SK-N-SH treated with all-trans-retinoic acid at 6 μM for 48 hours (cell line): ENCODE results near the gene CPXM2.

ENCODE experiments used
- PPARA ChIP-seq: fragments of 250-450 bp; sonication (Bioruptor Pico); IDR thresholded peaks from 2 replicates; pipeline ENCODE4 v1.5.0; 2020; ENCODE audit warnings: mild to moderate bottlenecking, borderline replicate concordance
- TOX ChIP-seq: fragments of 250-450 bp; sonication (Bioruptor Pico); IDR thresholded peaks from 2 replicates; pipeline ENCODE4 v1.8.0; 2021; ENCODE audit warnings: mild to moderate bottlenecking, moderate library complexity, borderline replicate concordance
- ZFP3 ChIP-seq: fragments of 250-450 bp; sonication (Bioruptor Pico); IDR thresholded peaks from 2 replicates; pipeline ENCODE4 v1.5.0; 2020; ENCODE audit warnings: mild to moderate bottlenecking, moderate library complexity
- ZFP30 ChIP-seq: fragments of 450-650 bp; formaldehyde crosslinking; IDR thresholded peaks from 2 replicates; pipeline ENCODE4 v1.5.0; 2022; ENCODE audit warnings: mild to moderate bottlenecking, moderate library complexity
- TF ChIP-seq, protein P1 (sequence below): fragments of 250-450 bp; sonication (Bioruptor Pico); IDR thresholded peaks from 2 replicates; pipeline ENCODE4 v1.8.0; 2020; ENCODE audit warnings: mild to moderate bottlenecking, moderate library complexity, borderline replicate concordance

DNA sequence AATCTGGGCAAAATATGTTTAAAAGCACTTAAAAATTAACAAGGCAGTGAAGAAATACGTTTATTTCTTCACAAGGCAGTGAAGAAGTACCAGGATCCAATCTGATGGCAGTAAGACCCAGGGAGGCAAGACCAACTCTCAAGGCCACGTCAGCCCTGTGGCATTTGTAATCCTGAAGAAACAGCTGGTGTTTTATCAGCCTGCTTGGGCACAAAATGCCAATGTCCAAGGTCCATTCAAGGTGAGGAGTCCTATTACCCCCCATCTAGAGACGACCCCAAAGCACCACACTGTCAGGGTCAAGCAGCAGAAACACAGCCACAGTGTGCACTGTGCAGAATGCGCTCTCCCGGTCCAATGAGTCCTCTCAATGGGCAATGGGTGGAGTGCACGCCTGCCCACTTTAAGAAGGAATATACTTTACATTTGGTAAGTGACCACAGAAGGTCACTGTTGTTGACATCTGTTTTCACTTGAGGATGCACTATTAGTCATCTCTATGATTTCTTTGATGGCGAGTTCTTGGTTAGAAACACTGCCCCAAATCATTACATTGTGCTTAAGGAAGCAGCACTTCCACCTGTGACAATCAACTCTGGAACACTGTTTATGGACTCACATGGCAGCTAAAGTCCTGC, 12.8 kb downstream of the CPXM2 start:
- TF ChIP-seq PPARA (CRISPR knock-in tag) (no peak), ZFP30 (no peak), ZFP3 (CRISPR knock-in tag) (no peak), TOX (CRISPR knock-in tag) (no peak)
- TF ChIP-seq, protein P1, sequence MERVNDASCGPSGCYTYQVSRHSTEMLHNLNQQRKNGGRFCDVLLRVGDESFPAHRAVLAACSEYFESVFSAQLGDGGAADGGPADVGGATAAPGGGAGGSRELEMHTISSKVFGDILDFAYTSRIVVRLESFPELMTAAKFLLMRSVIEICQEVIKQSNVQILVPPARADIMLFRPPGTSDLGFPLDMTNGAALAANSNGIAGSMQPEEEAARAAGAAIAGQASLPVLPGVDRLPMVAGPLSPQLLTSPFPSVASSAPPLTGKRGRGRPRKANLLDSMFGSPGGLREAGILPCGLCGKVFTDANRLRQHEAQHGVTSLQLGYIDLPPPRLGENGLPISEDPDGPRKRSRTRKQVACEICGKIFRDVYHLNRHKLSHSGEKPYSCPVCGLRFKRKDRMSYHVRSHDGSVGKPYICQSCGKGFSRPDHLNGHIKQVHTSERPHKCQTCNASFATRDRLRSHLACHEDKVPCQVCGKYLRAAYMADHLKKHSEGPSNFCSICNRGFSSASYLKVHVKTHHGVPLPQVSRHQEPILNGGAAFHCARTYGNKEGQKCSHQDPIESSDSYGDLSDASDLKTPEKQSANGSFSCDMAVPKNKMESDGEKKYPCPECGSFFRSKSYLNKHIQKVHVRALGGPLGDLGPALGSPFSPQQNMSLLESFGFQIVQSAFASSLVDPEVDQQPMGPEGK (CRISPR knock-in tag) = no peak
